ENCODE results near the gene VAV3. TPM values are rescaled to one million over a fixed set of nuclear protein-coding genes. Genes with fewer than 3 reads are reported as not detected.

VAV3 gene
- total RNA-seq, 1 experiment from 2014 or later, result not detected

- ChIA-PET POLR2A (no interaction called here), RAD21 (ENCODE audit: low non-redundant PET in 1 of 2, low total read pairs in 2 of 2, uncharacterized antibody in 2 of 2, unreplicated experiment in 2 of 2) (no interaction called here), CTCF (no interaction called here)
- no peaks in the 10 kb centered on the region for H3K27me3 ChIP-seq (ENCODE audit: insufficient read depth, low read length)
- H3K36me3 ChIP-seq (ENCODE audit: control insufficient read depth in 1 of 2, insufficient read depth in 2 of 2, low read length in 2 of 2), result no peaks in the 10 kb centered on the region
- H3K79me2 ChIP-seq (ENCODE audit: insufficient read depth, low read length), result no peaks in the 10 kb centered on the region
- H3K9ac ChIP-seq (ENCODE audit: low read length), result no peak overlapping the region
- no peaks in the 10 kb centered on the region for H3K4me1 ChIP-seq (ENCODE audit: control insufficient read depth in 1 of 2, insufficient read depth in 2 of 2, low read length in 2 of 2)
- DNase-seq (ENCODE audit: low read depth, low spot score) (no peak), ATAC-seq (no peak)
- TF ChIP-seq SIN3A (IDR thresholded peaks at IDR 0.05; ENCODE audit: low read depth) (no peak), SP1 (IDR thresholded peaks at IDR 0.05; ENCODE audit: low read depth) (no peak), TCF7L2 (IDR thresholded peaks at IDR 0.05; ENCODE audit: borderline replicate concordance, extremely low read depth, insufficient read depth, insufficient read length) (no peak), POLR2AphosphoS5 (IDR thresholded peaks at IDR 0.05; ENCODE audit: low read depth, low read length) (no peak), CEBPB (IDR thresholded peaks at IDR 0.05; ENCODE audit: low read depth) (no peak)
- TF ChIP-seq, protein P1, sequence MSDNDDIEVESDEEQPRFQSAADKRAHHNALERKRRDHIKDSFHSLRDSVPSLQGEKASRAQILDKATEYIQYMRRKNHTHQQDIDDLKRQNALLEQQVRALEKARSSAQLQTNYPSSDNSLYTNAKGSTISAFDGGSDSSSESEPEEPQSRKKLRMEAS (IDR thresholded peaks at IDR 0.05), result no peak
- no TSS peak for BruUV-seq (replicated peaks)
- H3K27ac ChIP-seq (ENCODE audit: low read depth, low read length), result no peak overlapping the region
- no peak overlapping the region for H3K4me2 ChIP-seq (ENCODE audit: low read length)
- H2AFZ ChIP-seq (ENCODE audit: low read depth, low read length, poor library complexity, severe bottlenecking), result no peak overlapping the region
- H3K9me2 ChIP-seq (ENCODE audit: insufficient read depth), result no peaks in the 10 kb centered on the region
- H4K20me1 ChIP-seq (ENCODE audit: insufficient read depth), result no peaks in the 10 kb centered on the region
- intact Hi-C loops (cut with micrococcal nuclease), result no loop called here
- peaks cover 0 to 3% of the 10 kb centered on the region in 2 experiments; a peak in 1 of 4 replicates for H3K9me3 ChIP-seq (ENCODE audit: control insufficient read depth in 1 of 2, insufficient read depth in 1 of 2, low read depth in 1 of 2, low read length in 2 of 2)
- H3K4me3 ChIP-seq (replicated peaks in 1 of 2; ENCODE audit: low read depth in 1 of 2, low read length in 2 of 2), result no peak overlapping the region
Measured at GRCh38 chr1:107666493-107666892, 298.5 kb downstream of the VAV3 start.

GRCh38 chr1:107664982-107665925 lies 299.7 kb downstream of the VAV3 start:
- POLR2A ChIA-PET, result no interaction called here

More at GRCh38 chr1:107664982-107665925, 299.7 kb downstream of the VAV3 start:
- Histone ChIP-seq H4K20me1 (ENCODE audit: insufficient read depth) (no peaks in the 10 kb centered on the region), H3K79me2 (ENCODE audit: insufficient read depth, low read length) (no peaks in the 10 kb centered on the region), H3K4me1 (ENCODE audit: control insufficient read depth in 1 of 2, insufficient read depth in 2 of 2, low read length in 2 of 2) (no peaks in the 10 kb centered on the region), H3K9me3 (ENCODE audit: control insufficient read depth in 1 of 2, insufficient read depth in 1 of 2, low read depth in 1 of 2, low read length in 2 of 2) (peaks cover 0 to 3% of the 10 kb centered on the region in 2 experiments; a peak in 1 of 4 replicates), H3K4me3 (replicated peaks in 1 of 2; ENCODE audit: low read depth in 1 of 2, low read length in 2 of 2) (no peak overlapping the region), H2AFZ (ENCODE audit: low read depth, low read length, poor library complexity, severe bottlenecking) (no peak overlapping the region), H3K36me3 (ENCODE audit: control insufficient read depth in 1 of 2, insufficient read depth in 2 of 2, low read length in 2 of 2) (no peaks in the 10 kb centered on the region), H3K9me2 (ENCODE audit: insufficient read depth) (no peaks in the 10 kb centered on the region), H3K27me3 (ENCODE audit: insufficient read depth, low read length) (no peaks in the 10 kb centered on the region), H3K9ac (ENCODE audit: low read length) (no peak overlapping the region), H3K27ac (ENCODE audit: low read depth, low read length) (no peak overlapping the region), H3K4me2 (ENCODE audit: low read length) (no peak overlapping the region)
- DNase-seq (ENCODE audit: low read depth, low spot score), result no peak
- TF ChIP-seq EZH2 (IDR thresholded peaks at IDR 0.05) (no peak), EGR1 (IDR thresholded peaks at IDR 0.05; ENCODE audit: low read depth) (no peak), ZFX (IDR thresholded peaks at IDR 0.05) (no peak), SRF (IDR thresholded peaks at IDR 0.05; ENCODE audit: low read depth) (no peak)
- TF ChIP-seq, protein P1 (IDR thresholded peaks at IDR 0.05), result no peak
- BruUV-seq (replicated peaks), result no TSS peak
- intact Hi-C loops (cut with micrococcal nuclease), result no loop called here
- no peak for ATAC-seq
- CTCF ChIA-PET, result no interaction called here
- RAD21 ChIA-PET (ENCODE audit: low non-redundant PET in 1 of 2, low total read pairs in 2 of 2, uncharacterized antibody in 2 of 2, unreplicated experiment in 2 of 2), result no interaction called here
